ENCODE measurements around the gene UBE2R2.

GRCh38 chr9:33939924-33940874 lies 123.2 kb downstream of the UBE2R2 start:
- TF ChIP-seq, protein P1, sequence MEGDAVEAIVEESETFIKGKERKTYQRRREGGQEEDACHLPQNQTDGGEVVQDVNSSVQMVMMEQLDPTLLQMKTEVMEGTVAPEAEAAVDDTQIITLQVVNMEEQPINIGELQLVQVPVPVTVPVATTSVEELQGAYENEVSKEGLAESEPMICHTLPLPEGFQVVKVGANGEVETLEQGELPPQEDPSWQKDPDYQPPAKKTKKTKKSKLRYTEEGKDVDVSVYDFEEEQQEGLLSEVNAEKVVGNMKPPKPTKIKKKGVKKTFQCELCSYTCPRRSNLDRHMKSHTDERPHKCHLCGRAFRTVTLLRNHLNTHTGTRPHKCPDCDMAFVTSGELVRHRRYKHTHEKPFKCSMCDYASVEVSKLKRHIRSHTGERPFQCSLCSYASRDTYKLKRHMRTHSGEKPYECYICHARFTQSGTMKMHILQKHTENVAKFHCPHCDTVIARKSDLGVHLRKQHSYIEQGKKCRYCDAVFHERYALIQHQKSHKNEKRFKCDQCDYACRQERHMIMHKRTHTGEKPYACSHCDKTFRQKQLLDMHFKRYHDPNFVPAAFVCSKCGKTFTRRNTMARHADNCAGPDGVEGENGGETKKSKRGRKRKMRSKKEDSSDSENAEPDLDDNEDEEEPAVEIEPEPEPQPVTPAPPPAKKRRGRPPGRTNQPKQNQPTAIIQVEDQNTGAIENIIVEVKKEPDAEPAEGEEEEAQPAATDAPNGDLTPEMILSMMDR (IDR thresholded peaks at IDR 0.05), result no peak
- TF ChIP-seq POLR2A (IDR thresholded peaks at IDR 0.05) (no peak), POLR2AphosphoS5 (IDR thresholded peaks at IDR 0.05) (no peak)

Measured in upper lobe of left lung (tissue), 4 donors.